GM12801 (cell line): ENCODE measurements around the gene NOL4L.

Experiments used
- CTCF ChIP-seq: IDR thresholded peaks from one replicate; pipeline ENCODE4 v1.5.1; 2011; ENCODE audit warnings: control low read depth; ENCODE audit not compliant: insufficient read length; ENCODE audit errors: extremely low read depth

NOL4L gene

DNA sequence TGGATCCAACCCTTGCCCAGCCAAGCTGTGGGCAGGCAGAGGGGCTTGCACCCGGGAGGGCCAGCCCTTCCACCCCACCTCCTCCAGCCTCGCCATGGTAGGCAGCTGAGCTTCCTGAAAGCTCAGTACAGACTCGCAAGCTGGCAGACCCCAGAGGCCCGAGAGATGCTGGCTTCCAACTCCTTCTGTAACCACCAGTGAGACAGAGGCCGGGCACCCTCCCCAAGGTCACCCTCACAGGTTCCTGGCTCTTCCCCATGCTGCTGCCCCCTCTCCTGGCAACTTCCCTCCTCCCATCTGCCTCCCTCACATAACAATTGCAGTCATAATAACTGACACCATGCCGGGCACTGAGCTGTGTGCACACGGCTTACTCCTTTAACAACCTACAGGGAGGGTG lies 26.2 kb upstream of the NOL4L start:
- no peak for TF ChIP-seq CTCF

DNA sequence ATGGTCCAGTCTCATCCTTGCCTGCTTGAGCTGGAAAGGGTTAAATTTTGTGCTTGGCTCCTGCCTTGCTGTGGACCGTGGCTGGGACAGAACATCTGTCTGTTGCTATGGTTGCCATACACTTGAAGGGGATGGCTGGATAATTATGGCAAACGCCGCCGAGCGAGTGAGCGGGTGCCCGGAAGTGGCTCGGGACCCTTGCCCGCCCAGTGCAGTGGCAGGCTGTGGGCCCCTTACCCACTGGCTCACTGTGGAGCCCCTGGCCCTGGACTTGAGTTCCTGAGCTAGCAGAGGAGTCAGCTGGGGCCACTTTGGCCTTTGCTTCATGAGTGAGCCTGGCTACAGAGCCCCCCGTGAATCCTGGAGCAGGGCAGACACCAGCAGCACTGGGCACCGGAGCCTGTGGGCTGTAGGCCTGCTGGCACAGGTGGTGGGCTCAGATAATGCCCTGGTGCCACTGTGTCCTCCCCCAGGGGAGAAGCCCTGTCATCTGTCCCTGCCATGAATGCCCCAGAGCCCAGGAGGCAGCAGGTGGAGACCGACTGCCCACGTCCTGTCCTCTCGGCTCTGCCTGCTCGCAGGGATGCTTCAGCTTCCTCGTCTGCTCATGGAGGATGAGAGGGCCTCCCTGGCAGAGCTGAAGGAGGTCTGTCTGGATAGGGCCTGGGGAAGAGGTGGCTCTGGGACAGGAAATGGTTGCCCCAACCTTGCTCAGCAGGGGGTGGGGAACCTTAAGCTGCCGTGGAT lies 25.5 kb upstream of the NOL4L start:
- TF ChIP-seq CTCF: no peak

- no peak for TF ChIP-seq CTCF
Observed at GRCh38 chr20:32609993-32610392, 24.9 kb upstream of the NOL4L start.

GRCh38 chr20:32609111-32609773 lies 24.1 kb upstream of the NOL4L start:
- no peak for TF ChIP-seq CTCF

DNA sequence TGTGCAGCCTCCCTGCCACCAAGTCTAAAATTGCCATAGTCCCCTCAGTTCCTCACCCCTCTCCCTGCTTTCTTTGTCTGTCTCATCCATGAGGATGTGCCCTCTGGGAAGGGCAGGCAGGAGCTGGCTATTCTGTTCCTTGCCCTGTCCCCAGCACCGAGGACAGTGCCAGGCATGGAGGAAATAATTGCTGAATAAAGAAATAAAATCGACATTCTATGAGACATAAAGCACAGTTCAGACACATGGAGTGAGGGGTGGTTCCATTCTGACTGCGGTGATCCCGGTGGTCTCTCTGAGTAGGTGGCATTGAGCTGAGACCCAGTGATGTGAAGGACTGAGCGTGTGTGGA lies 23.5 kb upstream of the NOL4L start:
- no peak for TF ChIP-seq CTCF

DNA sequence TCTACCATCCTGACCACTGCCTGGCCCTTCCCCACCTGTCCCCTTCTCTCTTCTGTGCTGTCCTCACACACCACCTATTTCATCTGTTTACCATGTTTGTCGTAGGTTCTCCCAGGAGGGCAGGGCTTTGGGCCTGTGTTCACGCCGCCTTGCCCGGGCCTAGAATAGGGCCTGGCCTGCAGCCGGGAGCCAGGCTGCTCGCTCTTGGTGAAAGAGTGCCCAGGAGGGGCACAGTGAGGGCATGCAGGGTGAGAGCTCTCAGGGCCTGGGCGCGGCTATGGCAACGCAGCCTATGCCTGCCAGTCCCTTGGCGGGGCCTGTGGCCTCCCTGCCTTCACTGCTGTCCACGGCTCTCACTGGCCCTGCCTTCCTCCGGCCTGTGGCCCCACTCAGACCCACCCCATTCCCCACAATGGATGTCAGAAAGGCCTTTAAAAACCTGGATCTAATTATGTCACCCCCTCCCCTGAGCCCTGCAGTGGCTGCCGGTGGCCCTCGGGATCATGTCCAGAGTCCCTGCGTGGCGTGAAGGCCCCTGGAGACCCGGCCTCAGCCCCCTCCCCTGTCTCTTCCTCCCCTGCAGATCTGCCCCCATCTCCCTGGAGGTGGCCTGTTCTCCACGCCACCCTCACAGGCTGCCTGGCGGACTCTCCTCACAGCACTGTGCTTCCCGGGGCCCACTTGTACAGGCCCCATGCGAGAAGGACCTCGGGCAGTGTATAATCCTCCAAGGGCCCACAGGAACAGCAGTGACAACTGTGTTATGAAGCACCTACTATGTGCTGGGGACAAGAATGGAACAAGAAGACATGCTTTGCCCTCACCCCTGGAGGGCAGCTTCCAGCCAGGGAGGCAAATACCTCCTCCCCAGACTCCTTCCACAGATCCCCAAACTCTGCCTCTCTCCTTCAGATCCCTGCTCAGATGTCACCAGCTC lies 22.9 kb upstream of the NOL4L start:
- no peak for TF ChIP-seq CTCF

- TF ChIP-seq CTCF: no peak
Observed at GRCh38 chr20:32607324-32607723, 22.2 kb upstream of the NOL4L start.
